Keratinocyte (primary cell): ENCODE data around the gene MAPK7.

Experiments
- CTCF ChIP-seq, 3 experiments: IDR thresholded peaks in 1 of 3; conservative IDR thresholded peaks in 1 of 3; optimal IDR thresholded peaks in 1 of 3; 2 replicates in 2 of 3; 3 replicates in 1 of 3; pipeline versions ENCODE3 to v1.5.1; 2011; ENCODE audit warnings: low read length in 3 of 3, mild to moderate bottlenecking in 3 of 3, moderate library complexity in 2 of 3, control low read depth in 1 of 3, inconsistent platforms in 1 of 3; ENCODE audit not compliant: insufficient read depth in 2 of 3; ENCODE audit errors: extremely low read depth in 1 of 3
- EZH2 ChIP-seq: IDR thresholded peaks from one replicate; pipeline ENCODE4 v1.6.1; 2012; ENCODE audit warnings: inconsistent platforms, mild to moderate bottlenecking, low read length, moderate library complexity

GRCh38 chr17:19332371-19333131 is 45.7 kb upstream of the MAPK7 start:
- TF ChIP-seq CTCF (optimal IDR thresholded peaks at IDR 0.05 in 1 of 3, IDR thresholded peaks at IDR 0.05 in 1 of 3, conservative IDR thresholded peaks at IDR 0.05 in 1 of 3; ENCODE audit: extremely low read depth in 1 of 3, insufficient read depth in 2 of 3, low read length in 3 of 3) (no peak), EZH2 (no peak)
